NK-92 treated with Interleukin-12 subunit alpha and Interleukin-12 subunit beta, amount 100 ng/mL, for 24 hours (cell line): ENCODE results near the gene ABCA8.
"Not testable (repeated sequence)": the region's sequence is repeated elsewhere in the genome, so short reads cannot be mapped to it uniquely, and the experiment has no call there.

Experiments
- DNase-seq: peaks from one replicate; lab custom pipeline; 2025; lab: John Stamatoyannopoulos, UW

Gene ABCA8, protein sequence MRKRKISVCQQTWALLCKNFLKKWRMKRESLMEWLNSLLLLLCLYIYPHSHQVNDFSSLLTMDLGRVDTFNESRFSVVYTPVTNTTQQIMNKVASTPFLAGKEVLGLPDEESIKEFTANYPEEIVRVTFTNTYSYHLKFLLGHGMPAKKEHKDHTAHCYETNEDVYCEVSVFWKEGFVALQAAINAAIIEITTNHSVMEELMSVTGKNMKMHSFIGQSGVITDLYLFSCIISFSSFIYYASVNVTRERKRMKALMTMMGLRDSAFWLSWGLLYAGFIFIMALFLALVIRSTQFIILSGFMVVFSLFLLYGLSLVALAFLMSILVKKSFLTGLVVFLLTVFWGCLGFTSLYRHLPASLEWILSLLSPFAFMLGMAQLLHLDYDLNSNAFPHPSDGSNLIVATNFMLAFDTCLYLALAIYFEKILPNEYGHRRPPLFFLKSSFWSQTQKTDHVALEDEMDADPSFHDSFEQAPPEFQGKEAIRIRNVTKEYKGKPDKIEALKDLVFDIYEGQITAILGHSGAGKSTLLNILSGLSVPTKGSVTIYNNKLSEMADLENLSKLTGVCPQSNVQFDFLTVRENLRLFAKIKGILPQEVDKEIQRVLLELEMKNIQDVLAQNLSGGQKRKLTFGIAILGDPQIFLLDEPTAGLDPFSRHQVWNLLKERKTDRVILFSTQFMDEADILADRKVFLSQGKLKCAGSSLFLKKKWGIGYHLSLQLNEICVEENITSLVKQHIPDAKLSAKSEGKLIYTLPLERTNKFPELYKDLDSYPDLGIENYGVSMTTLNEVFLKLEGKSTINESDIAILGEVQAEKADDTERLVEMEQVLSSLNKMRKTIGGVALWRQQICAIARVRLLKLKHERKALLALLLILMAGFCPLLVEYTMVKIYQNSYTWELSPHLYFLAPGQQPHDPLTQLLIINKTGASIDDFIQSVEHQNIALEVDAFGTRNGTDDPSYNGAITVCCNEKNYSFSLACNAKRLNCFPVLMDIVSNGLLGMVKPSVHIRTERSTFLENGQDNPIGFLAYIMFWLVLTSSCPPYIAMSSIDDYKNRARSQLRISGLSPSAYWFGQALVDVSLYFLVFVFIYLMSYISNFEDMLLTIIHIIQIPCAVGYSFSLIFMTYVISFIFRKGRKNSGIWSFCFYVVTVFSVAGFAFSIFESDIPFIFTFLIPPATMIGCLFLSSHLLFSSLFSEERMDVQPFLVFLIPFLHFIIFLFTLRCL (N-terminal part only)

DNA sequence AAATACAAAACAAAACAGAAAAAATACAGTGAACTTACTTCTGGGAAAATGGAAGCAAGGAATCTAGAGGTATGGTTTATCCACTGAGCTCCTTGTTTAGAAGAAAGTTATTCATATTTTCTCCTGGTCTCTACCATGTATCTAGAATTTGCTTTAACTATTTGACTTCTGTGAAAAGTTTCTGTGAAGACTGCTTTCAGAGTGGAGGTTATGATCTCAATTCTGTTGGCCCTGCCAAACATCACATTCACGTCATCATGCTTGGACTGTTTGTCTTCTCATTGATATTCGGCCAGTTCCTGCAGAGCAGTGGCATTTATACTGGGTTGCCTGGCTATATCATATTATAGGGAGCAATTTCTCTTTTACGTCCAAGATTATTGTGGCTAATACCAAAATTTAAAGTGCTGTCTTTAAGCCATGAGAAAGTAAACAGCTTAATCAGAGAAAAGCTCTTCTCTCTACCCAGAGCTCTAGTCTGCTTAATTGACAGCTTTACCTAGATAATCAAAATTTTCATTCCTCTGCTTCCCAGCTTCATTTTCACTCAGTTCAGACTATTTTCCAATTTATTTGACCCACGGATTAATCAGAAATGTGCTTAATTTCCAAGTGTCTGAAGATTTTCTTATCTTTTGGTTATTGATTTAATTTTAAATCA lies at the start of gene ABCA8:
TSS of gene ABCA8 (minus strand) at position 212 of the 661 bp plus-strand sequence. CDS start 13,358 bp downstream, outside the sequence.
- DNase-seq, result no peak

DNA sequence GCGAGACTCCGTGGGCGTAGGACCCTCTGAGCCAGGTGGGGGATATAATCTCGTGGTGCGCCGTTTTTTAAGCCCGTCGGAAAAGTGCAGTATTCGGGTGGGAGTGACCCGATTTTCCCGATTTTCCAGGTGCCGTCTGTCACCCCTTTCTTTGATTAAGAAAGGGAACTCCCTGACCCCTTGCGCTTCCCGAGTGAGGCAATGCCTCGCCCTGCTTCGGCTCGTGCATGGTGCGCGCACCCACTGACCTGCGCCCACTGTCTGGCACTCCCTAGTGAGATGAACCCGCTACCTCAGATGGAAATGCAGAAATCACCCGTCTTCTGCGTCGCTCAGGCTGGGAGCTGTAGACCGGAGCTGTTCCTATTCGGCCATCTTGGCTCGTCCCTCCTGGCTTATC lies 49.6 kb upstream of the ABCA8 start:
- not testable (repeated sequence) for DNase-seq

DNA sequence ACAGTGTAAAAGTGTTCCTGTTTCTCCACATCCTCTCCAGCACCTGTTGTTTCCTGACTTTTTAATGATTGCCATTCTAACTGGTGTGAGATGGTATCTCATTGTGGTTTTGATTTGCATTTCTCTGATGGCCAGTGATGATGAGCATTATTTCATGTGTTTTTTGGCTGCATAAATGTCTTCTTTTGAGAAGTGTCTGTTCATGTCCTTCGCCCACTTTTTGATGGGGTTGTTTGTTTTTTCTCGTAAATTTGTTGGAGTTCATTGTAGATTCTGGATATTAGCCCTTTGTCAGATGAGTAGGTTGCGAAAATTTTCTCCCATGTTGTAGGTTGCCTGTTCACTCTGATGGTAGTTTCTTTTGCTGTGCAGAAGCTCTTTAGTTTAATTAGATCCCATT lies 44.6 kb upstream of the ABCA8 start:
- not testable (repeated sequence) for DNase-seq

DNA sequence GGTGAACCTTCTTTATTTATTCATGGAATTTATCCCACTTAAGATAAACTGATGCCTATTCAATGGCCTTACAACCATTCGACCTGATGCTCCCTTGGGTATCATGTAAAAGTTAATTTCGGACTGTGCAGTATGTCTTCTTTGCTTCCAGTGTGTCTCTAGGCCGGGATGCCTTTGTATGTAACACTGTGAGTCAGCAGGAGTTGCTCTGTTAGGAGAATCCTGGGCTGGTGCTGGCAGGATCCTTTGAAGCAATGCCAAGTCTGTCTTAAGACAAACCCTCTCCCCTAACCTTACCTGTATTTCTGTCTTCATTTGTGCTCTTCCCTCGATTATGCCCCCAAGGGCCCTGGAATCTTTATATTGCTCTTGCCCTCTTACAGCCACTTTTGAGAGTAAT lies 37.9 kb upstream of the ABCA8 start:
- DNase-seq, result no peak

DNA sequence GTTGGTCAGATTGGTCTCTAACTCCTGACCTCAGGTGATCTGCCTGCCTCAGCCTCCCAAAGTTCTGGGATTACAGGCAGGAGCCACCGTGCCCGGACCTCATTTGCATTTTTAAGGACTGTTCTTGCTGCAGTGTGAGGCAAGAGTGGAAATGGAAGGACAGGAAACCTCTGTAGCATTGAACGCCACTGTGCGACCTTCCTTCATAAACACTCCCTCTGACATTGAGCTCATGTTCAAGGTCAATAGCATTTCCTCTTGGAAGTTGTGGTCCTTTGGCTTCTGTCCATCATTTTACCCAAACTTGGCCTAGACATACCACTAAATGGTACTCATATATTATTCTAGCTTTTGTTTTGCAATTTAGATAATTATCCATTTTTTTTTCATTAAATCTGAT lies 32.8 kb upstream of the ABCA8 start:
- DNase-seq, result no peak

DNA sequence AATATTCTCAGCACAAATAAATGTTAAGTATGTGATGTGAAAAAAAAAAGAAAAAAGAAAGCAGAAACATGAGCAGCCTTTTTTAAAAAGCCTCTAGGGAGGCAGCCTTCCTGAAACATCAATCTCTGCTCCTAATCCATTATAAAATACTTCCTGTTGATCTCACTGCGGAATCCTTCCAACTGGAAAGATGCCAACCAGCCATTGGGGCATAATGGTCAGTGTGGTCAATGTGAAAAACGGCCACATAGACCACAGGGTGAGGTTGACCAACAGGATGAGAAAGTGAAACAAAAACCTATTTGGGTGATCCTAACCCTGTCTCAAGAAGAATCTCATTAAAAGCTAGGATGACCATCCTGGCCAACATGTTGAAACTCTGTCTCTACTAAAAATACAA lies 26.1 kb upstream of the ABCA8 start:
- no peak for DNase-seq

DNA sequence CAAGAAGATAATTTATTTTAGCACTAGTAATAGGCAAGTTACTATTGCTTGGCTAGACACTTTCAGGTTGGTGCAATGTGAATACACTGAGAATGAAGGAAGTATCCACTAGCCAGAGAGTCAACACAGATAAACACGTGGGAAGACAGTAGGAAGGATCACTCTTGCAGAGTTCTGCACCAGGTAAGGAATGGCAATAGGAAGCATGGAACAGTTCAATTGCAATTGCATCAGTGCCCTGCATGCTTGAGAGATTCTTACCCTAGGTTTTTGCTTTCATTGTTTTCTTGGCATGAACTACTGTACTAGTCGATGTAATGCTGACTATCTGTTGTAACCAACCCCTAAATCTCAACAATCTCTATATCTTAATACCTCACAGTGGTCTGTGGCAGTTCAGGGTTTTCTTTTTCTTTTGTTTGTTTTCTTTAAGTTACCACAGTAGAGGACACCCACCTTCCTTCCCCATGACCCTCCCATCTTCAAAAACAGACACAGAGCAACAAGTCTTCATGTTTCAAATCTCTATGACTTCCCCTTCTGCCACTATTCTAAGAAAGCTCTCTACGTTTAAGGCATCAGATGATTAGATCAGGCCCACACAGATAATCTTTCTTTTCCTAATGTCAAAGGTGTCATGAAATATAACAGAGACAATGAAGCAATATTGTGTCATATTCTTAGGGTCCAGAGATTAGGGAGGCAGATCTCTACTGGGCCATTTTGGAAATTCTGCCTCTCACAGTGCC lies 18.1 kb upstream of the ABCA8 start:
- DNase-seq, result no peak

DNA sequence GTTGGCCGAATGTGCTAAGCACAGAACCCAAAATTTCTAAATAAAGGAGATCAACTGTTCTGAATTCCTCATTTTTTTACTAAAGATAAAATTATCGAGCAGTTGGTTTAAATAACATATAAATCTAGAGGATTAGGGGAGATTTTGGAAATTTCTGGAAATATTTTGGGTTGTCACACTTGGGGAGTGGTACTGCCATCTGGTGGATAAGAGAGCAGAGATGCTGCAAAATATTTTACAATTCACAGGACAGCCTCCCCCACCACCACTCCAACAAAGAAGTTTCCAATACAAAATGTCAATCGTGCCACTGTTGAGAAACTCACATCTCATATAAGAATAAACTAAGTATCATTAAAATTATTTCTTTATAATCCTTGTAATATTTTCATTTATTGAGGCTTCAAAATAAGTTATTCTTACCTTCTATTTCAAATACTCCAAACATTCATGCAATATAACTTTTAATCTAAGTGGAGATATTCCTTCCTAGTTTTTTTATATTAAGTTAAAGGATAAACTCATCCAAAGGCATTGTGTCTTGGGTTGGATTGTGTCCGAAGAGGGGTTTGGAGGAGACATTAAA lies 17.0 kb upstream of the ABCA8 start:
- no peak for DNase-seq

DNA sequence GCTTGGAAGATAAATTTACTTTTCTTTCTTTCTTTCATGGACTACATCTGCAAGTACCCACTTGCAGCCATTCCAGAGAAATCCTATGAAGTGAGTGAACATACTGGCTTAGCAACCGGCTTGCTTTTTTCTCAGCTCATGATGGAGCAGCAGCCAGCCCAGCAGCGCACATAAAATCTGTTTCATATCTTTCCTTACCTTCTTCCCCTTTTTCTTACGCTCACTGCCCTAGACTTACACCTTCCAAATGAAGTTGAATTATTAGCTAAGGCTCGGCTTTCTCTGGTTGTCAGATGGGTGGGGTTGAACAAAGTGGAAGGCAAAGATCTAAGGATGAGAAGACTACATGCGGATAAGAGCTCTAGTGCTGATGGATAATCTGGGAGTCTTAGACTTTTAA lies 13.9 kb upstream of the ABCA8 start:
- no peak for DNase-seq

DNA sequence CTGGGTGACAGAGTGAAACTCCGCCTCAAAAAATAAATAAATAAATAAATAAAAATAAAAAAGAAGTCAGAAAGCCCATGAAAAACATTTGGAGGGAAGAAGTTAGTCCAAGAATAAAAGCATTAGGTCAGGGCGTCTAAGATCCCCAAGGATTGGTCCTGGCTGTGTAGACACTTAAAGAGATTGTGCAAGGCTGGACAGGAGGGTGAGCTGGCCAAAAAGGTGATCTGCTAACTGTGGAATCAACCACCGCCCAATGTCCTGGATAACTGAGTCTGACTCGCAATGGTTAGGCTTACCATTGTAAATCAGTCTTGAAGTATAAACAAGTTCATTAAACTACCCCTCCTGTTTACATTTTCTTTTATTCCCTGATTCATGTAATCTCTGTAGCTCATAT lies 8.8 kb upstream of the ABCA8 start:
- DNase-seq, result no peak

DNA sequence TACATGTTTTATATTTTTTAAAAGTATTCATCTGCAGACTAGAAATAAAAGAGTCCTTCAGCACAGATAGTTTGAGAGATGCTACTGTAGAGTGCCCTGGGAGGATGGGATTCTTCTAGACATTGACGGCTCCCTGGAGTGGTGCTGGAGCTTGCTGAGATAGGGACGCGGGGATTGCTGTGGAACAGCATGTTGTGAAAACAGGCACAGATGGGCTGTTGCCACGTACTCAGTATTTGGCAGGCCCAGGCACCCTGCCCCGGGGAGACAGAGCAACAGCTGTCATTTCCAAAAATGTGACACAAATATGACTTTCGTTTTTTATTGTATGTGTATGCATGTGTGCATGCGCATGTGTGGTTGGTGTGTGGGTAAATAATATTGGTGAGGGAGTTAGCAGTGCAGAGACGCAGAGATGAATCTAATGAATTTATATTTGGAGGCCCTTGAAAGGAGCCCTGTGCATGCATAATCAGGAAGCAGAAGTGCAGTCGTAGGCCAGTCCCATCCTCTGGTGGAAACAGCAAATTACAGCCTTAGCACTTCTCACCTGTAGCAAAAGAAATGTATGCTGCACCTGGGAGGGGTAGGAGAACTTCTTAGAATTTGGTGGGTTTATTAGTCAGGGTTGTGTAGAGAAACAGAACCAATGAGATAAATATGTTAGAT lies 6.2 kb upstream of the ABCA8 start:
- DNase-seq, result no peak

DNA sequence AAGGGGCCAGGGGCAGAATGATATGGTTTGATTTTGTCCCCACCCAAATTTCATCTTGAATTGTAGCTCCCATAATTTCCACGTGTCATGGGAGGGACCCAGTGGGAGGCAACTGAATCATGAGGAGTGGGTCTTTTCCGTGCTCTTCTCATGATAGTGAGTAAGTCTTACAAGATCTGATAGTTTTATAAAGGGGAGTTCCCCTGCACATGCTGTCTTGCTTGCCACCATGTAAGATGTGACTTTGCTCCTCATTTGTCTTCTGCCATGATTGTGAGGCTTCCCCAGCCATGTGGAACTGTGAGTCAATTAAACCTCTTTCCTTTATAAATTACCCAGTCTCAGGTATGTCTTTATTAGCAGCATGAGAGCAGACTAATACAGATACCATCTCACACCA lies 3.9 kb upstream of the ABCA8 start:
- not testable (repeated sequence) for DNase-seq

DNA sequence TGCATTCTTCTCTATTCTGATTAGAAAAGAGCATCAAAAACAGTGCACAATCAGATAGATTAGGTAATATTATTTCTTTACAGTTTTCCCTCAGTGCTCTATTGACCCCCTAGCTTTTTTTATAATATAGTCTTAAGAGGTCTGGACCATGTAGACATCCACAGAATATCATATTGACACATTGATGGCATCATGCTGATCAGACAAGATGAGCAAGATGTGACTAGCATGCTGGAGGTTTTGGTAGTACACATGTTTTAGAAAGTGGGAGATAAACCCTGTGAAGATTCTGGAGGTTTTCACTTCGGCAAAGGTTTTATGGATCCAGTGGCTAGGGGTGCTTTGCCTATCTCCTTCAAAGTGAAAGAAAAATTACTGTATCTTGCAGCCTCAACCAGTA lies 2.8 kb upstream of the ABCA8 start:
- no peak for DNase-seq

DNA sequence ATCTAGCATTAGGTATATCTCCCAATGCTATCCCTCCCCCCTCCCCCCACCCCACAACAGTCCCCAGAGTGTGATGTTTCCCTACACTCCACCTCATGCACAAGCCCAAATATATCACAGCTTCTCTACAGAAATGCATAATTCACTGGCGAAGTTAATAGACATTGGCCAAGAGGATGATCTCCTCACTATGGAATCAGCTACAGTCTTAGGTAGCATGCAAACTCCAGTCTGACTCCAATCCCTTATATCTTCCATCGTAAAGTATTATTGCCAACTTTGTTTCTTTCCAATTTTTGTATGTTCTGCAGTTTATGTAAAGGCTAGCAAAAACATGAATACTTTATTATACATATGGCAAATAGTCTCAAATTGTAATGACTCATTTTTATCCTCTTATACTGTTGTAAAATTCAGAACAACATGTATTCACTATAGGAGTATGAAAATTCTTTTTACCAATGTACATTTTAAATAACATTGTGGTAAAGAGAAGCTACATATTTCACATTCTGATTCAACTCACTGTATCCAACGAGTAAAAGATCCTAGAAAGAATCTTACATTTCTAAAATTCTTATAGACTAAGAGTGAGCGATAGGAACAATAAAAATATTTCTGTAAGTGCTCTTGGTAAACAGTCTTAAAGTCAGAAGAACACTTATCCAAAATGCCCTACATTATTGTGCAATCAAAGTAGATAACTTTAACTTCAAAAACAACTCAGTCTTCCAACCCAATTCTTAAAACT lies 871 bp downstream of the ABCA8 start:
- DNase-seq, result no peak

DNA sequence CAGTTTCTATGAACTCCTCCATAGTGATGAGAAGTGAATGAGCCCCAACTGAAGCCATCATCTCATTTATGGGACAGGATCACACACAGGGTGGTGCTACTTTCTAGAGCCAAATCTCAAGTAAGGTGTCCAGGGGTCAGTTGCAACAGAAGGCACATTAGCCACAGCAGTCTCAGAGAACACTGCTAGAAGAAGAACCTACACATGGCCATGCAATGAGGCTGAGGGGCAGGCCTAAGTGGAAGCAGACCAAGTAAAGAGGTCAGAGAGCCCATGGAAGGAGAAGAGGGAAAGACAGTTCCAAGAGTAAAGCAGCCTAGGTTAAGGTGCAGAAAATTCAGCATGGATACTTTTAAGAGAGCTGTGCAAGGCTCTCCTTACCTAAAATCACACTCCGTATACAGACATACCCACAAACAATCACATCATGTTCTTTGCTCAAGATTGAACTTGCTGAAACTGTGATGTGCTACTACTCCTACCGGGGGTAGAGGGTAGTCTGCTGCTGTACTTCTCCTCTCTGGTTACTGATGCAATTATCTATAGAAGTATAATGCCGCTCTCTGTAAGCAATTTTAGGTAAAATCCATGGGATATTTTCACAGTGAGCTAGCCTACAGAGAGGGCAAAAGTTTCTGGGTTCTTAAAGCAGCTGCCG lies 1.7 kb downstream of the ABCA8 start:
- DNase-seq, result no peak

DNA sequence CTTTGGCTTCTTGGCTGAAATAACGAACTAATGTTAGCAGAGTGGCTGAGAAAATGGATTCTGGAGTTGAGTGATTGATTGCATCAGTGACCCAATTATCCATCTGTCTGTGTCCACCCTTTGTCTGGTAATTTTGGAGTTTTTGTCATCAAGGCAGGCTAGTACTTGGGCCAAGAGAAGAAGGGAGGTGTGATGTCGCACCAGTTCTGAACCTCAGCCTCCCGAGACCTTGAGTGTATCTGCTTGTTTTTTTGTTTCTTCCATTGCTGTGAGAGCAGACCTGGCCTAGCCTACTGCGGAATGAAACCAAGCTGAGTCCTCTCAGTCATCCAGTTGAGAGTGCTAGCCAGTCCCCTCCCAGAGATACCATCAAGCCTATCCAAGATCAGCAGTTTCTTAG lies 4.5 kb downstream of the ABCA8 start:
- no peak for DNase-seq

DNA sequence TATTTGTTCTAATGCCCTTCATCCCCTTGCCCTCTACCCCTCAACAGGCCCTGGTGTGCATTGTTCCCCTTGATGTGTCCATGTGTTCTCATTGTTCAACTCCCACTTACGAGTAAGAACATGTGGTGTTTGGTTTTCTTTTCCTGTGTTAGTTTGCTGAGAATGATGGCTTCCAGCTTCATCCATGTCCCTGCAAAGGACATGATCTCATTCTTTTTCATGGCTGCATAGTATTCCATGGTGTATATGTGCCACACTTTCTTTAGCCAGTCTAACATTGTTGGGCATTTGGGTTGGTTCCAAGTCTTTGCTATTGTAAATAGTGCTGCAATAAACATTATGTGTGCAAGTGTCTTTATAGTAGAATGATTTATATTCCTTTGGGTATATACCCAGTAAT lies 7.3 kb downstream of the ABCA8 start:
- DNase-seq, result not testable (repeated sequence)

DNA sequence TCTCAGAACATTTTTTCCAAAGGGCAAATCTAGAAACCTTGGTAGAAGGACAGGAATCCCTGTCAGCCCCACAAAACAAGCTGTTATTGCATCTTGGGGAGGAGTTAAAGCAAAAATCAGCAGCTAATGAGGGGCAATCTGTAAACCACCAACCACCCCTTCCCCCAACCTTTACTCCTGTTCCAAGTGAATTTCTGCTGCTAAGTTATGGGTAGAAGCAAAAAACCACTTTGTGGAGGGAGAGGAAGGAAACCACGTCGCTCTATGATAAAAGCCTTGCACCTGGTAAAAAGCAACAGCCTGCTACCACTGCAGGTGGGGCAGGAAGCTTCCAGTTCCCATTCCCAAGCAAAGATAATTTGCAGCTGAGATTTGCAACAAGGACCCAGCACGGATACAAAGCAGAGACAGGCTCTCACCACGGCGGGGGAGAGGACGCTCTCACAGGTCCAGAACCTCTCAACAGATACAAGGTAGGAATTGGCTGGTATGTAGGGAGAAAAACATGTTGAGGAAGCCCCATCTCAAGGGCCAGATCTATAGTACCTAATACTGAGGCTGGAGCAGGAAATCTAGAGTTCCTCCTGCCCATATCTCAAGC lies 10.7 kb downstream of the ABCA8 start:
- no peak for DNase-seq

DNA sequence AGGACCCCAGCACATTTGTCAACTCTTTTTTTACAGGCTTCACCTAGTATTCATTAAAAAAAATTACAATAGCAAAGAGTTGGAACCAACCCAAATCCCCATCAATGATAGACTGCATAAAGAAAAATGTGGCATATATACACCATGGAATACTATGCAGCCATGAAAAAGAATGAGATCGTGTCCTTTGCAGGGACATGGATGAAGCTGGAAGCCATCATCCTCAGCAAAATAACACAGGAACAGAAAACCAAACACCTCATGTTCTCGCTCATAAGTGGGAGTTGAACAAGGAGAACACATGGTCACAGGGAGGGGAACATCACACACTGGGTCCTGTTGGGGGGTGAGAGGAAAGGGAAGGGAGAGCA lies 11.4 kb downstream of the ABCA8 start:
- DNase-seq, result not testable (repeated sequence)
